Measurements from ENCODE around the gene NDUFS8. TPM values are rescaled to one million over a fixed set of nuclear protein-coding genes. Genes with fewer than 3 reads are reported as not detected.

The NDUFS8 gene
- total RNA-seq, 1 donor from 2014 or later: 197 TPM

DNA sequence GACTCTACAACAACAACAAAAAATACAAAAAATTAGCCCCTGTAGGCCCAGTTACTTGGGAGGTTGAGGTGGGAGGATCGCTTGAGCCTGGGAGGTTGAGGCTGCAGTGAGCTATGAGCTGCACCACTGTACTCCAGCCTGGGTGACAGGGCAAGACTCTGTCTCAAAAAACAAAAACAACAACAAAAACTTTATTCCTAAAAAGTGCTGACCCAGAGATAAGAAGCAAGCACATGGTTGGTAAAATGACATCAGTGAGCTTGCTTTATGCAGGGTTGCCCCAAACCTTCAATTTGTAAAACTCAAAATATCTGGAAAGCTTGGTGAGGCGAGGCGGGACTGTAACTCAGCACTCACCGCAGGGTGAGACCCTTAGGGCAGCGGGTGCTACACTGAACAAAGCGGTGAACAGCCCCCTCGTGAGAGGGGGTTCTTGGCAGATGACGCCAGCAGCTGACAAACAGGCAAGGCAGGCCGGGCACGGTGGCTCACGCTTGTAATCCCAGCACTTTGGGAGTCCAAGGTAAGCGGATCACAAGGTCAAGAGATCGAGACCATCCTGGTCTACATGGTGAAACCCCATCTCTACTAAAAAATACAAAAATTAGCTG is 4.9 kb downstream of the NDUFS8 start:
- no peak for DNase-seq (ENCODE audit: extremely low read depth, low read depth, low spot score)

- DNase-seq (ENCODE audit: extremely low read depth, low read depth, low spot score): no peak
Observed at GRCh38 chr11:68036141-68036716, 5.7 kb downstream of the NDUFS8 start.

DNA sequence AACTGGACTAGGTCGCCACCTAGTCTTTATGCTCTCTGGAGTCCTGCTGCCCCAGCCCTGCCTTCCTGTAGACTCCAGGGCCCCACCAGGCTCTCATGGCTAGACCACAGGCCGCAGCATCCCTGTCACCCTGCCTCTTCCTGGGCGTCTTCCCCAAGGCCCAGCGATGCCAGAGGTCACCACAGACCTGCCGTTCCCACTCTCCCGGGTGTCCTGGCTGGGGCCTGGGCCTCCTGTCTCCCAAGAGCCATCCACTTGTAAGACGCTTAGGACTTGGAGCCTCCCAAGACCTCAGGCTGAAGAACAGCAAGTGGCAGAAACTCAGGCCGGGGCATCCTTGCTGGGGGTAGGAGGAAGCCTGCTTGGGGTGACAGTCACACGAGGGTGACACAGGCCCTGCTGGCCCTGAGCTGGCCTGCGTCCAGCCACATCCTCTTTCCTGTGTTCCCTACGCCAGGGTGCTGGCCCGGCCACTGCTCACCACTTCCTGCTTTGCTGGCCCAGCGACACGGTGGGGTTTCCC is 6.3 kb downstream of the NDUFS8 start:
- DNase-seq (ENCODE audit: extremely low read depth, low read depth, low spot score): no peak

DNA sequence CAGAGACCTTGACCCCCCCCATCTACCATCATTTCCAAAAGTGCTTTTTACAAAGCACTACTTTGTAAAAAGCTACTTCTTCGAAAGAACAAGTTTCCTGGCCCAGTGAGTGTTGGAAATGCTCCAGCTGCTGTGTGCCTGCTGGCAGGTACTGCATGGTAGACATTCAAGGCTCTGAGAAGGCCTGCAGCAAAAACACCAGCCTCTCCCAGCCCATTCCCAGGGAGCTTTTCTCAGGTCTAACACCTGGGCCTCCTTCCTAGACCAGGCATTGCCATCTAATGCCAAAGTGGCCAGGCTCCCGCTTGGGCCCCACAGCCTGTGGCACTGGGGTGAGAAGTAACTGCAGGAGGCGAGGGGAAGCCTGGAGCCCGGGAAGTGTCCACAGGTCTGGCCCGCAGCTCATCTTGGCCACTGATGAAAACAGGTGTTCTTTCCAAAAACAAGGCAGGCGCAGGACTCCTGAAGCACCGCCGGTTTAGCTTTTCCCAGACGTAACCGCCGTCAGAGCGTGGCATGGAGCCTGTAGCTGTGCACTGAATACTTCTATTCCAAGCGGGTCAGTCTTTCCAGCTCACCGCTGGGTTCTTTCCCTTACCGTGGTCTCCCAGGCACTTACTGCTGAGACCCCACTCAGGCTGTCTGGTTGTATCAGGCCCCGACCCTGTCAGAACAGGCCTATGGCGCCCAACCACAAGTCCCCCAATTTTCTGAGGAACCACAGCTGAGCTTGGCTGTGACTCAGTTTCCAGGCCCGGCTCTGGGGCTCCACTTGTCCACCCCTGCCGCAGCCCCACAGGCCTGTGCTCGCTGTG is 7.1 kb downstream of the NDUFS8 start:
- no peak for DNase-seq (ENCODE audit: extremely low read depth, low read depth, low spot score)

GRCh38 chr11:68038226-68038717 is 7.8 kb downstream of the NDUFS8 start:
- DNase-seq (ENCODE audit: extremely low read depth, low read depth, low spot score): no peak

GRCh38 chr11:68038718-68039525 is 8.4 kb downstream of the NDUFS8 start, which contains the start of gene TCIRG1:
Gene TCIRG1 (plus strand): TSS chr11:68039025. CDS start chr11:68041272, 2,247 bp downstream.
- no peak for DNase-seq (ENCODE audit: extremely low read depth, low read depth, low spot score)

DNA sequence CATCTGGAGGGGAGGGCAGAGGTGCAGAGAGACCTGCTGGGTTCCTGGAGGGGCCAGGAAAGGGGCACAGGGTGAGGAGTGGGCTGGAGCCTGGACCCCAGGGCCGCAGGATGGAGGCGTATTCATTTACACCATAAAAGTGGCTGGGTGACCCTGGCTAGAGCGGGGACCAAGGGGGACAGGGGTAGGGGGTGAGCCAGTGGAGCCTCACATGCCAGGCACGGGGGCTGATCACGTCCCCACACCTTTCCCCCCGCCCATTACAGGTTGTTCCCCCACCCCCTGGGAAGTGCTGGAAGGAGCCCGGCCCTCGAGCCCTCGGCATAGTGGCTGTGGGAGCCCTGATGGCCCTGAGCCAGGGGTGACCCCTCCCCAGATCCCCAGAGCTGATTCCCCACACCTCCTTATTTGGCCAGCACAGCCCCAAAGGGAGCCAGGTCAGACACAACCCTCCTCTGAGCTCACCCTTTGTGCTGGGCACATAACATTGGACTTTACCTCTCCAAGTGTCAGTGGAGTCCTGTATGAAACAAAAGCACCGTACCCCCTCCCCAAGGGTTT is 9.1 kb downstream of the NDUFS8 start:
- DNase-seq (ENCODE audit: extremely low read depth, low read depth, low spot score): no peak

DNA sequence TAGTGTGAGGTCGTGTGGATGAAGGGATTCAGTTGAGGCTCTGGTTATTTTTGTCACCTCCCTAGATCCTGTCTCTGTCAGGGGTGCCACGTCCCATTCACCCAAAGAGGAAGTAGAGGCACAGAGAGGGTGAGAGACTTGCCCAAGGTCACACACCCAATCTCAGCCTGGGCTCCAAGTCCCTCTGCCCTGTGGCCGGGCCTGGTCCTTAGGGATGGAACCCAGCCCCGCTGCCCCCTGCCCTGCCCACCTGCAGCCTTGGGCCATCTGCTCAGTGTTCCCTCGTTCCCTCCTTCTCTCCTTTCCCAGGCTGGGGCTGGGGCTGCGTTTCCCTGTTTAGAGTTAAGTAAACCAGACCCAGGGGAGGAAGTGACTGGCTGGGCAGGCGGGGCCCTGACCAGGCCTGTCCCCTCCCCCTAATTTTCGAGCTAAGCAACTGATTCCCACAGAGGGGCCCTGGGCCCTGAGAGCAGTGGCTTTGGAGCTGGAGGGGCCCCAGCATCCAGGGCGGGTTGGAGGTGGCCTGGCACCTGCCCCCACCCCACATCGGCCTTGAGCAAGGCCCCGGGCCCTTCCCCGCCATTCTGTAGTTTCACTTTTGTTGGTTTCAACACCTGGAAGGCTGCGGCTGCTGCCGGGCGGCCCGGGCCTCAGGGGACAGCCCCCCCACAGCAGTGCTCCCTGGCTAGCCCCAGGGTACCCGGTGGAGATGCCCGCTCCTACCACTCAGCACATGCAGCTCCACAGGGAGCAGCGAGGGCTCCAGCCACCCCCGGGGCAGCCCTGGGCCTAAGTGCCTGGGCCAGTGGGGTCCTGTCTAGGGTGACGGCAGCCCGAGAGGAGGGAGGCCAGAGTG is 9.8 kb downstream of the NDUFS8 start:
- no peak for DNase-seq (ENCODE audit: extremely low read depth, low read depth, low spot score)

- no peak for DNase-seq (ENCODE audit: extremely low read depth, low read depth, low spot score)
Observed at GRCh38 chr11:68040957-68041591, 10.6 kb downstream of the NDUFS8 start.

DNA sequence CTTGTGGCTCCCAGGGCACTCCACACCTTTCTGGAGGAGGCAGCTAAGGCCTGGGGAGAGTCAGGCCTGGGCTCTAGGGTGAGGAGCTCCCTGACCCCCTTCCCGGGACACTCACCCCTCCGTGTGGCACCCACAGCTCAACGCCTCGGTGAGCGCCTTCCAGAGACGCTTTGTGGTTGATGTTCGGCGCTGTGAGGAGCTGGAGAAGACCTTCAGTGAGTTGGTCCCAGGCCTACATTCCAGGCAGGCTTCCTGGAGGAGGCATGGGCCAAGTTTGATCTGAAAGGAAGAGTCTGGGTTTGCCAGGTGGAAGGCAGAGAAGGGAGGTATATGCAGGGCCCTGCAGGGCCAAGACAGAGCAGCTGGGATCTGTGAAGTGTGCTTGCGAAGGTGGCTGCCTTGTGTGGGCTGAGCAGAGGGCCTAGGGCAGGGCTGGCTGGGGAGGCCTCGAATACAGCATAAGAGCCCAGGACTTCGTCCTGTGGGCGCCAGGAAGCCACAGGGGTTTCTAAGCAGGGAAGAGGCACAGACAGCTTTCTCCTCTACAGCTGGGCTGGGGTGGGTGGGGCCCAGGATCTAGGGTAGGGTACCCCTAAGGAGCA is 11.2 kb downstream of the NDUFS8 start:
- no peak for DNase-seq (ENCODE audit: extremely low read depth, low read depth, low spot score)

GRCh38 chr11:68042219-68043028 is 11.9 kb downstream of the NDUFS8 start:
- no peak for DNase-seq (ENCODE audit: extremely low read depth, low read depth, low spot score)

- no peak for DNase-seq (ENCODE audit: extremely low read depth, low read depth, low spot score)
Observed at GRCh38 chr11:68043029-68043348, 12.5 kb downstream of the NDUFS8 start.

GRCh38 chr11:68043349-68044144 is 13.1 kb downstream of the NDUFS8 start:
- DNase-seq (ENCODE audit: extremely low read depth, low read depth, low spot score): no peak

DNA sequence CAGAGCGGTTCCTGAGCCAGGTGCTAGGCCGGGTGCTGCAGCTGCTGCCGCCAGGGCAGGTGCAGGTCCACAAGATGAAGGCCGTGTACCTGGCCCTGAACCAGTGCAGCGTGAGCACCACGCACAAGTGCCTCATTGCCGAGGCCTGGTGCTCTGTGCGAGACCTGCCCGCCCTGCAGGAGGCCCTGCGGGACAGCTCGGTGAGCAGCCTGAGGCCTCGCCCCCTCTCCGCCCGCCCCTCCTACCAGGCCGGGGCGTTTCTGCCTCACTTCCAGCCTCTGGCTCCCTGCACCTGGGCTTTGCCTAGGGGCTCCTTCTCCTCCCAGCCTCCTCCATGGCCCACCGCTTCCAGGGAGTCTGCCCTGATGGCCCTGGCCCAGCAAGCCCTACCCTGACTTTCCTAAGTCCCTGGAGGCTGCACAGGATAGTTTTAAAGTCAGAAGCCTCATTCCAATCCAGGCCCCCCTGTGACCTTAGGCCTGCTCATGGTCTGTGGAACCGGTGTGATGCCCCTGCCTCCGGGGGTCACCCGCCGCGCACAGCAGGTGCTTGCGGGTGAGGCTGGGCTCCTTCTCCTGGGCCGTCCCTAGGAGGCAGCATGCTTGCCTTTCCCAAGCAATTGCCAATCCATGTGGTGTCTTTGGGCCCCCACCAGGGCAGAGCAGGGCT is 13.8 kb downstream of the NDUFS8 start:
- no peak for DNase-seq (ENCODE audit: extremely low read depth, low read depth, low spot score)

DNA sequence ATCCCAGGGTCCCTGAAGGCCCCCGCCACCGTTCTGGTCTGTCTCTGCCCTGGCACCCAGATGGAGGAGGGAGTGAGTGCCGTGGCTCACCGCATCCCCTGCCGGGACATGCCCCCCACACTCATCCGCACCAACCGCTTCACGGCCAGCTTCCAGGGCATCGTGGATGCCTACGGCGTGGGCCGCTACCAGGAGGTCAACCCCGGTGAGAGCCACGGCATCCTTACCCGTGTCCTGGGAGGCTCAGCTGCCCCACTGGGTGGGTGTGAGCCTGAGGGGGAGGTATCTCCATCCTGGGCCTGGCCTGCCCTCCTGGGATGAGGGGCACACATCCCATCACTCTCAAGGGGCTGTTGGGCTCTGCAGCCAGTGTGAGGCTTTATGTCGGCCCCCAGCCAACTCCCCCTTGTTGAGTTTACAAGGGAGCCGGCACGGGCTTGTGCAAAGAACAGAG is 14.4 kb downstream of the NDUFS8 start:
- no peak for DNase-seq (ENCODE audit: extremely low read depth, low read depth, low spot score)
